K562 (cell line): ENCODE measurements around the gene XAGE3. TPM values are rescaled to one million over a fixed set of nuclear protein-coding genes. Genes with fewer than 3 reads are reported as not detected.
"Not testable (repeated sequence)": the region's sequence is repeated elsewhere in the genome, so short reads cannot be mapped to it uniquely, and the experiment has no call there.

ENCODE experiments used
- ATAC-seq: fragments of 200-7000 bp; cut with Tn5 transposase; 3 replicates; pipeline ENCODE4 v1.9.1; 2020; ENCODE audit warnings: moderate library complexity
- Bru-seq: library from RNA; stranded (reverse); fragments of 400-500 nt; gene quantifications from one replicate; lab custom pipeline; 2021; lab: Mats Ljungman, UMichigan
- BruChase-seq, 2 experiments: library from RNA; stranded (reverse); fragments of 400-500 nt; gene quantifications; one replicate each; lab custom pipeline; 2021; lab: Mats Ljungman, UMichigan
- BruUV-seq: library from RNA; stranded (reverse); fragments of 400-500 nt; replicated peaks from 2 replicates; lab custom pipeline; 2021; lab: Mats Ljungman, UMichigan
- CTCF ChIA-PET: fragments of 300-600 bp; formaldehyde crosslinking; extraction: SDS; loops from one replicate; lab custom pipeline; 2021; ENCODE audit warnings: low intra/inter-chr PET ratio; lab: Yijun Ruan, JAX
- POLR2A ChIA-PET: fragments of 300-600, 350-650 bp; sonication (Branson Sonifier 250); formaldehyde crosslinking; extraction: SDS; loops from one replicate; lab custom pipeline; 2021; ENCODE audit warnings: antibody characterized with exemption, inconsistent platforms; lab: Yijun Ruan, JAX
- DNase-seq, 4 experiments: peaks; one replicate each; pipeline versions ENCODE4 v3.0.0 to v3.0.0-alpha.2; 2011 to 2018; ENCODE audit warnings: low spot score in 3 of 4, mixed read lengths in 3 of 4; ENCODE audit errors: extremely low read depth in 1 of 4
- FAIRE-seq: peaks from 2 replicates; lab custom pipeline; 2011; peaks lifted over from hg19 to GRCh38; lab: Jason Lieb, UNC
- H2AFZ ChIP-seq: 2 replicates; pipeline ENCODE4 v1.6.0; 2011; ENCODE audit warnings: low read depth, low read length, control low read depth, inconsistent platforms
- H3K27ac ChIP-seq: fragments of 200-600 bp; 3 replicates; pipeline ENCODE4 v1.8.0; 2011; ENCODE audit warnings: low read depth, mild to moderate bottlenecking, control low read depth, inconsistent platforms, low read length, moderate library complexity, mixed read lengths; ENCODE audit errors: extremely low read depth
- H3K27me3 ChIP-seq, 2 experiments: fragments of 300-600 bp in 1 of 2; 2 replicates in 1 of 2; 3 replicates in 1 of 2; pipeline versions ENCODE4 v1.6.0 to v1.8.0; 2011; ENCODE audit warnings: inconsistent platforms in 2 of 2, low read length in 2 of 2, mild to moderate bottlenecking in 1 of 2, mixed read lengths in 1 of 2, moderate library complexity in 1 of 2; ENCODE audit not compliant: control insufficient read depth in 2 of 2, insufficient read depth in 2 of 2
- H3K36me3 ChIP-seq: fragments of 300-600 bp; 3 replicates; pipeline ENCODE4 v1.8.0; 2011; ENCODE audit warnings: mild to moderate bottlenecking, low read length, inconsistent platforms; ENCODE audit not compliant: control insufficient read depth, insufficient read depth
- H3K4me1 ChIP-seq, 2 experiments: fragments of 200-600 bp in 1 of 2; replicated peaks in 1 of 2; 2 replicates in 1 of 2; 3 replicates in 1 of 2; pipeline versions ENCODE4 v1.5.1 to v1.8.0; 2011; ENCODE audit warnings: inconsistent platforms in 2 of 2, low read length in 2 of 2, mild to moderate bottlenecking in 1 of 2, mixed read lengths in 1 of 2, moderate library complexity in 1 of 2; ENCODE audit not compliant: control insufficient read depth in 2 of 2, insufficient read depth in 2 of 2
- H3K4me2 ChIP-seq: 2 replicates; pipeline ENCODE4 v1.6.1; 2011; ENCODE audit warnings: low read length, control low read depth, inconsistent platforms, mixed read lengths; ENCODE audit not compliant: insufficient read depth
- H3K4me3 ChIP-seq: fragments of 200-600 bp; sonication (generic), shearing (Covaris generic); 2 replicates; pipeline ENCODE4 v1.5.1; 2016; ENCODE audit warnings: control low read depth, inconsistent platforms
- H3K79me2 ChIP-seq: fragments of 200-600 bp; 3 replicates; pipeline ENCODE4 v1.8.0; 2011; ENCODE audit warnings: low read length, inconsistent platforms; ENCODE audit not compliant: control insufficient read depth, insufficient read depth
- H3K9ac ChIP-seq, 2 experiments: 2 replicates each; pipeline versions ENCODE4 v1.6.0 to v1.6.1; 2011; ENCODE audit warnings: low read depth in 2 of 2, low read length in 2 of 2, control low read depth in 1 of 2, inconsistent platforms in 1 of 2, mild to moderate bottlenecking in 1 of 2, mixed read lengths in 1 of 2; ENCODE audit not compliant: insufficient read depth in 1 of 2
- H3K9me1 ChIP-seq: one replicate; pipeline ENCODE4 v1.6.0; 2011; ENCODE audit warnings: inconsistent platforms, mild to moderate bottlenecking, low read length, moderate library complexity; ENCODE audit not compliant: control insufficient read depth, insufficient read depth
- H3K9me3 ChIP-seq: replicated peaks from 2 replicates; pipeline ENCODE4 v1.5.1; 2011; ENCODE audit warnings: low read depth, low read length, inconsistent platforms; ENCODE audit not compliant: control insufficient read depth, insufficient read depth
- H4K20me1 ChIP-seq: replicated peaks from 2 replicates; pipeline ENCODE4 v1.6.1; 2011; ENCODE audit warnings: low read length, inconsistent platforms, mixed read lengths; ENCODE audit not compliant: control insufficient read depth, insufficient read depth
- CC2D1A ChIP-seq: fragments of 450-650 bp; IDR thresholded peaks from 2 replicates; pipeline ENCODE4 v1.6.1; 2017; ENCODE audit warnings: mild to moderate bottlenecking
- NRF1 ChIP-seq, 2 experiments: fragments of 450-650 bp; IDR thresholded peaks in 1 of 2; conservative IDR thresholded peaks in 1 of 2; 2 replicates each; pipeline ENCODE4 v1.6.1; 2014; ENCODE audit warnings: mild to moderate bottlenecking in 2 of 2
- WGBS: fragments of 100-300 bp; shearing (Covaris generic); methylation state at CpG from one replicate; pipeline ENCODE4 v1.1.6; 2016; ENCODE audit warnings: low coverage, mixed read lengths; ENCODE audit not compliant: insufficient coverage; ENCODE audit errors: missing lambda C conversion rate; 5-methylcytosine and 5-hydroxymethylcytosine counted together
- in situ Hi-C: fragments of 300-500 bp; cut with MboI; formaldehyde crosslinking; loops from 4 replicates; pipeline ENCODE4 v1.15.0; 2018; ENCODE audit warnings: inconsistent platforms, mixed read lengths
- intact Hi-C: fragments of 100-400 bp; cut with micrococcal nuclease; formaldehyde crosslinking; loops from 2 replicates; pipeline ENCODE4 v1.14.2; 2022
- long read RNA-seq, 3 experiments: library from polyadenylated mRNA in 2 of 3; library from RNA in 1 of 3; unstranded in 2 of 3; stranded (forward) in 1 of 3; transcript quantifications; one replicate each; pipeline ENCODE4 v2.0.0, GENCODE V29; 2019 to 2022
- polyA minus RNA-seq, 3 experiments: library from RNA; depleted of rRNA, polyadenylated mRNA; stranded (reverse); fragments of >200 nt; gene quantifications; 2 replicates each; pipeline ENCODE4 v1.2.3, GENCODE V29; 2011
- polyA plus RNA-seq, 8 experiments: library from polyadenylated mRNA; depleted of rRNA in 4 of 8; stranded (reverse) in 5 of 8; unstranded in 3 of 8; fragments of >200 nt; fragmentation: Nextera tagmentation in 2 of 8; fragmentation: Illumina TruSeq in 1 of 8; extraction: Ambion mirVana in 2 of 8; extraction: Trizol in 1 of 8; gene quantifications; 2 replicates each; pipeline versions ENCODE4 v1.2.1 to v1.2.3, GENCODE V29; 2011 to 2014; ENCODE audit warnings: inconsistent platforms in 1 of 8, missing spikeins in 1 of 8
- total RNA-seq, 7 experiments: library from RNA; depleted of rRNA in 6 of 7; stranded (reverse); fragments of >200 nt in 6 of 7; fragmentation: Illumina TruSeq in 2 of 7; extraction: Trizol in 2 of 7; gene quantifications; 2 replicates each; pipeline versions ENCODE4 v1.2.1 to v1.2.3, GENCODE V29; 2011 to 2021; ENCODE audit warnings: low replicate concordance in 1 of 7

Gene XAGE3, protein sequence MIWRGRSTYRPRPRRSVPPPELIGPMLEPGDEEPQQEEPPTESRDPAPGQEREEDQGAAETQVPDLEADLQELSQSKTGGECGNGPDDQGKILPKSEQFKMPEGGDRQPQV
- total RNA-seq (2011; cell fraction: chromatin; rRNA removed; ENCODE audit: low replicate concordance) = not detected in 2 replicates
- total RNA-seq (2011; cell fraction: nucleolus; rRNA removed) = not detected in 2 replicates
- not detected in 2 replicates for total RNA-seq (2011; cell fraction: nucleoplasm; rRNA removed)
- total RNA-seq (2014; rRNA removed) = not detected in 2 replicates
- not detected in 2 replicates for total RNA-seq (2014; rRNA removed; fragmentation: Illumina TruSeq; extraction: Trizol)
- total RNA-seq (2015; rRNA removed; fragmentation: Illumina TruSeq; extraction: Trizol) = not detected in 2 replicates
- total RNA-seq (2021) = not detected in 2 replicates
- not detected in 2 replicates for polyA plus RNA-seq (2011; rRNA removed)
- polyA plus RNA-seq (2011; cell fraction: cytosol; rRNA removed) = not detected in 2 replicates
- polyA plus RNA-seq (2011; cell fraction: nucleus; rRNA removed) = not detected in 2 replicates
- 0.39 TPM in 1 of 2 replicates, not detected in the other for polyA plus RNA-seq (2012)
- polyA plus RNA-seq (2014; fragmentation: Illumina TruSeq; extraction: Trizol) = not detected in 2 replicates
- under 1 TPM; 0.15 to 0.21 TPM for polyA plus RNA-seq (2014; fragmentation: Nextera tagmentation; extraction: Ambion mirVana)
- not detected in 2 replicates for polyA plus RNA-seq (2014; rRNA removed)
- not detected in 2 replicates for polyA minus RNA-seq (2011; rRNA and poly(A)+ RNA removed)
- polyA minus RNA-seq (2011; cell fraction: cytosol; rRNA and poly(A)+ RNA removed) = not detected in 2 replicates
- polyA minus RNA-seq (2011; cell fraction: nucleus; rRNA and poly(A)+ RNA removed) = not detected in 2 replicates
- not detected for Bru-seq, nascent RNA
- BruChase-seq, experiment 1, labeled RNA remaining after a 2-hour chase = percentile 12 among the genes with signal in this experiment
- percentile 18 among the genes with signal in this experiment for BruChase-seq, experiment 2, labeled RNA remaining after a 6-hour chase
- long read RNA-seq, experiment 1 = 0 reads
- long read RNA-seq, experiment 2 = 0 reads
- long read RNA-seq, experiment 3 = 0 reads

DNA sequence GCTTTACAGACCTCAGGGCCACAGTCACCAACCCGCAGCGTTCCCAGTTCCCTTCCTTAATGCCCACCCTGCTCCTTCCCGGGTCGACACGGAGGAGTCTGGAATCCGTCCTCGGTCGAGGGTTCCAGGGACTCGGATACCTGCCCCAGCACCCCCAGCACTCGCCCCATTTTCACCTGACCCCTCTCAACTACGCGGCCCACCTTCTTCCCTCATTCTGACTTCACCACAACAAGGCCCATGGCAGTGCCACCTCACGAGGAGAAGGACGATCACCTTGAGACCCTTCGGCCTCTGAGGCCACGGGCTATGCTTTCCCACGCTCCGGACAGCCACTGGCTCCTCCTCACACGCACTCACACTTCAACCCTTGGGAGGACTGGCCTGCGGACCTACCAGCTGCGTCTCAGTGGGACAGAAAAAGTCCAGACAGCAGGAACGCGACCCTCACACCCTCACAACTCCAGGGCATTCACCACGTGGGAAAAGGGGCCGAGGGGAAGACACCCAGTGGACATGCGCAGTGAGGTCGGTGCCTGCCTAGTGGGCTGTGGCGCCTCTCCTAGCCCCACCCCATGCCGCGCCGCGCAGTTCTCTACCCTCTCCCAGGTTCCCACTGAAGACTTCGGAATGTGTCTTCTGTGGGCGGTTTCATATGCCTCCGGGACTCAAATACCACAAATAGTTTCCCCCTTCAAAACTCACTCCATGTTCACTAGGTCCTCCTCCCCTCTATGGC is at the start of gene XAGE3:
Gene XAGE3, minus strand, starts transcription at position 474 of the 739 bp plus-strand sequence. CDS start 950 bp downstream, outside the sequence.
- no peaks in the 10 kb centered on the region for H3K9me3 ChIP-seq
- no peak within 1 kb of the TSS for H3K27ac ChIP-seq
- H2AFZ ChIP-seq = no peak within 1 kb of the TSS
- no peaks in the 10 kb centered on the region for H4K20me1 ChIP-seq
- FAIRE-seq (no peak), ATAC-seq (no peak), DNase-seq (no peak)
- BruUV-seq = no TSS peak
- CTCF ChIA-PET = no interaction called here
- no peaks in the 10 kb centered on the region for H3K9me1 ChIP-seq
- in situ Hi-C loops (no loop called here), intact Hi-C loops (no loop called here)
- no peak within 1 kb of the TSS for H3K4me2 ChIP-seq
- H3K9ac ChIP-seq = no peak within 1 kb of the TSS
- H3K4me3 ChIP-seq = no peak within 1 kb of the TSS
- peaks cover 0 to 7% of the 10 kb centered on the region in 2 experiments; a peak in 2 of 5 replicates for H3K27me3 ChIP-seq
- POLR2A ChIA-PET = no interaction called here
- H3K4me1 ChIP-seq = no peaks in the 10 kb centered on the region
- H3K36me3 ChIP-seq = no peaks in the 10 kb centered on the region
- H3K79me2 ChIP-seq = no peaks in the 10 kb centered on the region
- WGBS = 17% methylated on average over 27 of the region's 35 CpGs
- TF ChIP-seq CC2D1A (no peak), NRF1 (conservative IDR thresholded peaks at IDR 0.05 in 1 of 2, IDR thresholded peaks at IDR 0.05 in 1 of 2) (peak; percentile 48 to 52; a peak in 3 of 4 replicates)

DNA sequence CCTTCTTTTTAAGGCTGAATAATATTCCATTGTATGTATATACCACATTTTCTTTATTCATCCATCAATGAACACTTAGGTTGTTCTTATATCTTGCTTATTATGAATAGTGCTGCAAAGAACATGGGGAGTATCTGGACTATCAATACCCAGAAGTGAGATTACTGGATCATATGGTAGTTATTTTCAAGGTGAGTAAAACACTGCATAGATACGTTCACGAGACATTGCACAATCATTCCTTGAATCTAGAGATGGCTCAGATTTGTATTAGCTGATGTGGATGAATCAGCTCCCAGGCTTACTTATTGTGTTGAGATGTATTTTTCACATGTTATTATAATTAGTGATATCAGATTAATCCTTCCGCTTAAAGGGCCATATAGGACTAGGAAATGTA is 46.8 kb upstream of the XAGE3 start:
- WGBS = no CpG with 5 or more reads among the region's 3 CpGs
- H3K4me3 ChIP-seq, FAIRE-seq, H3K36me3 ChIP-seq, BruUV-seq, DNase-seq, H3K4me2 ChIP-seq, intact Hi-C loops, ATAC-seq, POLR2A ChIA-PET, H2AFZ ChIP-seq, H3K27ac ChIP-seq, H3K4me1 ChIP-seq, CTCF ChIA-PET, H3K9me3 ChIP-seq, in situ Hi-C loops, H3K27me3 ChIP-seq, H3K9ac ChIP-seq, H4K20me1 ChIP-seq, H3K9me1 ChIP-seq, H3K79me2 ChIP-seq: not testable (repeated sequence)

DNA sequence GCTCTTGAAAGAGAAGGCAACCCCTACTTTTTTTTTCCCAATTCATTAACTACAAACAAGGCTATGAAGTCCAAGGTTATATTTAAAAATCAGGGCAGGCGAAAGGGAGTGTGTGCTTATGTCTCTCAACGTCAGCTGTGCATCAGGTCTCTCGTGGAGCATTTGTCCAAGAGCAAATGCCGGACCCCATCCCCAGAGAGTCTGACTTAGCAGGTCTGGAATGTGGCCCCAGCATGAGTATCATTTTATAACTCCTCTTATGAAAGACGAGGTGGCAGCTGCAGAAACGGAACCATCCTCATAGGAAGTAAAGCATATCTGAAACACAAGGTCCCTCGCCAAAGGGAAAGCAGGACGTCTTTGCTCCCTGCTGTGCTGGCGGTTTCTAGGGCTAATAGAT is 45.8 kb upstream of the XAGE3 start:
- FAIRE-seq, POLR2A ChIA-PET, H3K79me2 ChIP-seq, BruUV-seq, H3K9me3 ChIP-seq, H3K36me3 ChIP-seq, H3K9ac ChIP-seq, DNase-seq, H3K27me3 ChIP-seq, H3K4me2 ChIP-seq, H4K20me1 ChIP-seq, H3K4me3 ChIP-seq, H3K9me1 ChIP-seq, CTCF ChIA-PET, H2AFZ ChIP-seq, H3K27ac ChIP-seq, in situ Hi-C loops, H3K4me1 ChIP-seq, ATAC-seq, intact Hi-C loops: not testable (repeated sequence)
- no CpG with 5 or more reads among the region's 9 CpGs for WGBS
